Endodermal cell (in vitro differentiated cells): ENCODE results near the gene IL13RA1. TPM values are rescaled to one million over a fixed set of nuclear protein-coding genes. Genes with fewer than 3 reads are reported as not detected.

ENCODE experiments used
- DNase-seq: peaks from one replicate; pipeline ENCODE4 v3.0.0-alpha.2; 2017
- H3K27ac ChIP-seq: 2 replicates; pipeline ENCODE4 v1.5.1; 2013; ENCODE audit warnings: mild to moderate bottlenecking, low read depth, low read length, moderate library complexity
- H3K27me3 ChIP-seq: 2 replicates; pipeline ENCODE4 v1.6.1; 2013; ENCODE audit warnings: mild to moderate bottlenecking, low read length, moderate library complexity; ENCODE audit not compliant: insufficient read depth, control insufficient read depth, poor library complexity, severe bottlenecking
- H3K36me3 ChIP-seq: 2 replicates; pipeline ENCODE4 v1.7.0; 2013; ENCODE audit warnings: mild to moderate bottlenecking, low read length, moderate library complexity; ENCODE audit not compliant: control insufficient read depth, insufficient read depth
- H3K4me1 ChIP-seq: one replicate; pipeline ENCODE4 v1.7.0; 2013; ENCODE audit warnings: low read length; ENCODE audit not compliant: control insufficient read depth, insufficient read depth
- H3K4me3 ChIP-seq: 2 replicates; pipeline ENCODE4 v1.5.1; 2013; ENCODE audit warnings: mild to moderate bottlenecking, low read length, moderate library complexity
- H3K9ac ChIP-seq: 2 replicates; pipeline ENCODE4 v1.6.1; 2013; ENCODE audit warnings: mild to moderate bottlenecking, low read length, moderate library complexity; ENCODE audit not compliant: poor library complexity, severe bottlenecking; ENCODE audit errors: extremely low read depth
- H3K9me3 ChIP-seq: 2 replicates; pipeline ENCODE4 v1.6.1; 2013; ENCODE audit warnings: mild to moderate bottlenecking, low read length, moderate library complexity; ENCODE audit not compliant: control insufficient read depth
- H3K27ac Mint-ChIP-seq: 2 replicates; pipeline ENCODE4 v1.8.0; 2020; ENCODE audit warnings: mixed read lengths
- H3K27me3 Mint-ChIP-seq: 2 replicates; pipeline ENCODE4 v1.8.0; 2021; ENCODE audit warnings: mild to moderate bottlenecking, mixed read lengths; ENCODE audit not compliant: insufficient read depth
- H3K36me3 Mint-ChIP-seq: 2 replicates; pipeline ENCODE4 v1.8.0; 2020; ENCODE audit warnings: low read depth, mixed read lengths
- H3K4me1 Mint-ChIP-seq: 2 replicates; pipeline ENCODE4 v1.8.0; 2020; ENCODE audit warnings: mixed read lengths
- H3K4me3 Mint-ChIP-seq: 2 replicates; pipeline ENCODE4 v1.8.0; 2020; ENCODE audit warnings: mild to moderate bottlenecking, moderate library complexity, mixed read lengths
- H3K9me3 Mint-ChIP-seq: 2 replicates; pipeline ENCODE4 v1.8.0; 2020; ENCODE audit warnings: mild to moderate bottlenecking, mixed read lengths
- CTCF ChIP-seq: fragments of 200-600 bp; sonication (generic); conservative IDR thresholded peaks from 2 replicates; pipeline ENCODE4 v1.5.0; 2021; ENCODE audit warnings: antibody characterized with exemption, mild to moderate bottlenecking
- WGBS, 2 experiments: methylation state at CpG; one replicate each; pipeline versions ENCODE4 v1.1.5 to v1.1.7; 2013; ENCODE audit warnings: missing lambda C conversion rate in 2 of 2, mixed read lengths in 1 of 2; ENCODE audit not compliant: insufficient coverage in 1 of 2, insufficient read length in 1 of 2; 5-methylcytosine and 5-hydroxymethylcytosine counted together
- total RNA-seq, 2 donors: library from RNA; stranded (reverse); fragmentation: NEBNext Ultra II Directional in 1 of 2; extraction: Animal tissue kit (Norgen Biotek cat#: 25700) in 1 of 2; gene quantifications; 2 replicates in 1 of 2; 3 replicates in 1 of 2; pipeline ENCODE4 v1.2.1, GENCODE V29; 2021

IL13RA1 gene
- total RNA-seq, 2 donors from 2014 or later, result 27.8 to 32.9 TPM

GRCh38 chrX:118685393-118685792 is 42.0 kb upstream of the IL13RA1 start:
- no peak for TF ChIP-seq CTCF
- Histone ChIP-seq H3K9ac (no peak overlapping the region), H3K4me3 (no peak overlapping the region), H3K27ac (no peak overlapping the region), H3K27me3 (no peaks in the 10 kb centered on the region), H3K4me1 (no peaks in the 10 kb centered on the region), H3K9me3 (no peaks in the 10 kb centered on the region), H3K36me3 (no peaks in the 10 kb centered on the region)
- no peak for DNase-seq
- Mint-ChIP-seq H3K4me1 (no peaks in the 10 kb centered on the region), H3K9me3 (peaks cover 32% of the 10 kb centered on the region), H3K27me3 (no peaks in the 10 kb centered on the region), H3K4me3 (no peak overlapping the region), H3K36me3 (no peaks in the 10 kb centered on the region), H3K27ac (no peak overlapping the region)
- 87% methylated on average over 2 of the region's 3 CpGs; no CpG with 5 or more reads in 1 of the 2 experiments for WGBS, 2 experiments

- Mint-ChIP-seq H3K4me1 (no peaks in the 10 kb centered on the region), H3K27ac (no peak overlapping the region), H3K4me3 (no peak overlapping the region), H3K36me3 (no peaks in the 10 kb centered on the region), H3K27me3 (no peaks in the 10 kb centered on the region), H3K9me3 (peaks cover 35% of the 10 kb centered on the region)
- no peaks in the 10 kb centered on the region for H3K9me3 ChIP-seq
- DNase-seq, result no peak
- no peaks in the 10 kb centered on the region for H3K36me3 ChIP-seq
- TF ChIP-seq CTCF, result no peak
- no peaks in the 10 kb centered on the region for H3K27me3 ChIP-seq
- no peak overlapping the region for H3K9ac ChIP-seq
- H3K4me3 ChIP-seq, result no peak overlapping the region
- H3K27ac ChIP-seq, result no peak overlapping the region
- H3K4me1 ChIP-seq, result no peaks in the 10 kb centered on the region
- 94% methylated on average over 3 of the region's 3 CpGs; no CpG with 5 or more reads in 1 of the 2 experiments for WGBS, 2 experiments
Observed at GRCh38 chrX:118688935-118689334, 38.5 kb upstream of the IL13RA1 start.

GRCh38 chrX:118693843-118694242 is 33.6 kb upstream of the IL13RA1 start:
- Histone ChIP-seq H3K9me3 (no peaks in the 10 kb centered on the region), H3K27me3 (no peaks in the 10 kb centered on the region), H3K36me3 (no peaks in the 10 kb centered on the region), H3K4me1 (no peaks in the 10 kb centered on the region), H3K27ac (no peak overlapping the region), H3K4me3 (no peak overlapping the region), H3K9ac (no peak overlapping the region)
- Mint-ChIP-seq H3K4me3 (no peak overlapping the region), H3K27ac (no peak overlapping the region), H3K36me3 (no peaks in the 10 kb centered on the region), H3K4me1 (no peaks in the 10 kb centered on the region), H3K9me3 (peaks cover 49% of the 10 kb centered on the region), H3K27me3 (no peaks in the 10 kb centered on the region)
- no peak for TF ChIP-seq CTCF
- no peak for DNase-seq
- 80 to 94% methylated on average over 1 to 2 of the region's 2 CpGs for WGBS, 2 experiments
